ENCODE results near the gene SPECC1.

SPECC1 gene

DNA sequence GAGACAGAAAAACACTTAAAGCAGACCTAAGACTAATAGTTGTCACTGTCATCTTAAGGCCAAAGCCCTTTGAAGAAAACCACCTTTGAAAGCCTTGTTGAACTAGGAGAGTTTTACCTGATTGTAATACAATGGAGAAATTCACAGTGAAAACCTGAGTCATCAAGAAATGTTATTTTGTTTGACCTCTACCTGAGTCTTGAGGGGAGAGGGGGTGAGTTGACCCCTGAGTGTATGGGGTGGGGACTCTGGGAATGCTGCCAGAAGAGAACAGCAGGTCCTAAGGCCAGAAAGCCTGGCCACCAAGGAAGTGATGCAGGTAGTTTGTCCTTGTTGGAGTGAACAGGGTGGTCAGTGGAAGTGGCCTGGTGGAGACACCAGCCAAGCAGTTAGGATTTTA, 204.3 kb downstream of the SPECC1 start:
- DNase-seq: no peak
- H3K36me3 ChIP-seq (ENCODE audit: control insufficient read depth, insufficient read depth, low read length): no peaks in the 10 kb centered on the region
- H3K4me1 ChIP-seq (ENCODE audit: control insufficient read depth, insufficient read depth, low read length, poor library complexity, severe bottlenecking): no peaks in the 10 kb centered on the region
- no peaks in the 10 kb centered on the region for H3K27me3 ChIP-seq (replicated peaks; ENCODE audit: control insufficient read depth, insufficient read depth, low read length, poor library complexity, severe bottlenecking)
- H3K4me3 ChIP-seq (ENCODE audit: insufficient read depth, low read depth, low read length, poor library complexity, severe bottlenecking): no peak overlapping the region
- no peak overlapping the region for H3K27ac ChIP-seq (ENCODE audit: insufficient read depth, low read length, poor library complexity, severe bottlenecking)
- no peaks in the 10 kb centered on the region for H3K9me3 ChIP-seq (ENCODE audit: control insufficient read depth, low read length)

DNA sequence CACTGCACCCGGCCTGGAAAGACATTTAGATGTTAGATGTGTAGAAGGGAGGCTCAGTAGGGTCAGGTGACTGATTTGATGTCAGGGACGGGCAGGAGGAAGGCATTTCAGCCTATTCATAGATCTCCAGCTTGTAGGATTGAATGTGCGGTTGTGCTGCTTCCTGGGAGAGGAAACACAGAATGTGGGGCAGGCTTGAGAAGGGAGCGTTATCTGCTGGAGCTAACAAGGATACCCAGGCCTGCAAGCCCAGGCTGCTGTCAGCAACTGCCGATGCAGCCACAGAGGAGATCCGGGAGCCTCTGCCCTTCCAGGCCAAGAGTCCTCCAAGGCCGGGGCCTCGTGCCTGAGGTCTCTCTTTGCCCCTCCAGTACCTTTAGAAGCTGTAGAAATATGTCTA, 205.6 kb downstream of the SPECC1 start:
- Histone ChIP-seq H3K4me3 (ENCODE audit: insufficient read depth, low read depth, low read length, poor library complexity, severe bottlenecking) (no peak overlapping the region), H3K36me3 (ENCODE audit: control insufficient read depth, insufficient read depth, low read length) (no peaks in the 10 kb centered on the region), H3K27me3 (replicated peaks; ENCODE audit: control insufficient read depth, insufficient read depth, low read length, poor library complexity, severe bottlenecking) (no peaks in the 10 kb centered on the region), H3K9me3 (ENCODE audit: control insufficient read depth, low read length) (no peaks in the 10 kb centered on the region), H3K27ac (ENCODE audit: insufficient read depth, low read length, poor library complexity, severe bottlenecking) (no peak overlapping the region), H3K4me1 (ENCODE audit: control insufficient read depth, insufficient read depth, low read length, poor library complexity, severe bottlenecking) (no peaks in the 10 kb centered on the region)
- DNase-seq: no peak

DNA sequence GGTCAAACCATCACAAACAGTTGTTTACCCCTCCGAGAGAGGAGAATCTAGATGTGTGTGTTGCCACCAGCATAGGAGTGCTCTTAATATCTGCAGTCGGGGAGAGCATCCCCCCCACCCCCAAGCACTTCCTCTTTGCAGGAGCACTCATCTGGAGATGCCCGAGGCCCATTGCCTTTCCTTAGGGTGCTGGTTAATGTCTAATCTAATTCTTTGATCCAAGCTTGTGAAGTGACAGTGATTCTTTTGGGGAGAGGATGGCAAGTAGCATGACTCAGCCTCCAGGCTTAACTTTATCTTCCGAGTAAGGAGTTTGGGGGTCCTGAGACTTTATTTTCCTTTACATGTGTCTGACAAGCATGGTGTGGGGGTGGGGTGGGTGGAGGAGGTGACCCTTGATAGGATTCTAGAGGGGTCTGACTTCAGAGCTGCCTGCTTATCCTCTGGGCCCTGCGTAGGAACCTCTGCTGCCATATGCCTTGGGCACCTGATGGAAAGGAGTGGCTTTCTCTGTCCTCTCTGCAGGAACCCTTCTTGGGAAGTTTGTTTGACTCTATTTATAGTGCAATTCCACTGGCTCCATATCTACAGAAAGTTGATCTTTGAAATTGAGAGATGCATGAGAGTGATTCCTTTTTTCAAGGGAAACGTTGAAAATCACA, 207.1 kb downstream of the SPECC1 start:
- Histone ChIP-seq H3K36me3 (ENCODE audit: control insufficient read depth, insufficient read depth, low read length) (no peaks in the 10 kb centered on the region), H3K27ac (ENCODE audit: insufficient read depth, low read length, poor library complexity, severe bottlenecking) (no peak overlapping the region), H3K9me3 (ENCODE audit: control insufficient read depth, low read length) (no peaks in the 10 kb centered on the region), H3K27me3 (replicated peaks; ENCODE audit: control insufficient read depth, insufficient read depth, low read length, poor library complexity, severe bottlenecking) (no peaks in the 10 kb centered on the region), H3K4me3 (ENCODE audit: insufficient read depth, low read depth, low read length, poor library complexity, severe bottlenecking) (no peak overlapping the region), H3K4me1 (ENCODE audit: control insufficient read depth, insufficient read depth, low read length, poor library complexity, severe bottlenecking) (no peaks in the 10 kb centered on the region)
- DNase-seq: no peak

DNA sequence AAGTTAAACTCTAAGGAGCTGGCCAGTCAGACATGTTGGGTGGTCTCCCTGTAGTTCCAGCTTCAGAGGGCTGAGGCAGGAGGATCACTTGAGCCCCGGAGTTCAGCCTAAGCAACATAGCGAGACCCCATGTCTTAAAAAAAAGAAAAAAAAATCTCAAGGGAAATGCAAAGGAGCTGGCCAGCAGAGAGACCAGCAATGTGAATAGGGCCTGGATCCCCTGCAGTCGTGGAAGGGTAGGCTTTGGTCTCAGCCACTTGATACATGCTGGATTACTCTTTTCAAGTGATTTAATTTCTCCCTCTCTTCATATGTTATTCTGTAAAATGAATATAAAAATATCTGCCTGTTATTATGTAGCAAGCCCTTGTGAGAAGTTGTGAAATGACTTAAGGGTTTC, 207.7 kb downstream of the SPECC1 start:
- H3K4me3 ChIP-seq (ENCODE audit: insufficient read depth, low read depth, low read length, poor library complexity, severe bottlenecking): no peak overlapping the region
- H3K36me3 ChIP-seq (ENCODE audit: control insufficient read depth, insufficient read depth, low read length): no peaks in the 10 kb centered on the region
- H3K27ac ChIP-seq (ENCODE audit: insufficient read depth, low read length, poor library complexity, severe bottlenecking): no peak overlapping the region
- no peaks in the 10 kb centered on the region for H3K4me1 ChIP-seq (ENCODE audit: control insufficient read depth, insufficient read depth, low read length, poor library complexity, severe bottlenecking)
- no peaks in the 10 kb centered on the region for H3K27me3 ChIP-seq (replicated peaks; ENCODE audit: control insufficient read depth, insufficient read depth, low read length, poor library complexity, severe bottlenecking)
- no peak for DNase-seq
- H3K9me3 ChIP-seq (ENCODE audit: control insufficient read depth, low read length): no peaks in the 10 kb centered on the region

DNA sequence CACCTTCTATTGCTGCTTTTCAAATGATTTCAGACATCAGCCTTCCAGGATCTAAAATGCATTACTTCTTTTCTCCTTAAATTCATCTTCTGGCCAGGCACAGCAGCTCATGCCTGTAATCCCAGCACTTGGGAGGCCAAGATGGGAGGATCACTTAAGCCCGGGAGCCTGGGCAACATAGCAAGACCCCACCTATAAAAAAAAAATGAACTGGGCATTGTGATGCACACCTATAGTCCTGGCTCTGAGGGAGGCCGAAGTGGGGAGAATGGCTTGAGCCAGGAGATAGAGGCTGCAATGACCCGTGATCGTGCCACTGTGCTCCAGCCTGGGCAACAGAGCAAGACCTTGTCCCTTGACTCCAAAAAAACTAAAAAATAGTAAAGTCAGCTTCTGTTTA, 208.5 kb downstream of the SPECC1 start:
- Histone ChIP-seq H3K4me3 (ENCODE audit: insufficient read depth, low read depth, low read length, poor library complexity, severe bottlenecking) (no peak overlapping the region), H3K27ac (ENCODE audit: insufficient read depth, low read length, poor library complexity, severe bottlenecking) (no peak overlapping the region), H3K36me3 (ENCODE audit: control insufficient read depth, insufficient read depth, low read length) (no peaks in the 10 kb centered on the region), H3K27me3 (replicated peaks; ENCODE audit: control insufficient read depth, insufficient read depth, low read length, poor library complexity, severe bottlenecking) (no peaks in the 10 kb centered on the region), H3K4me1 (ENCODE audit: control insufficient read depth, insufficient read depth, low read length, poor library complexity, severe bottlenecking) (no peaks in the 10 kb centered on the region), H3K9me3 (ENCODE audit: control insufficient read depth, low read length) (no peaks in the 10 kb centered on the region)
- DNase-seq: no peak

DNA sequence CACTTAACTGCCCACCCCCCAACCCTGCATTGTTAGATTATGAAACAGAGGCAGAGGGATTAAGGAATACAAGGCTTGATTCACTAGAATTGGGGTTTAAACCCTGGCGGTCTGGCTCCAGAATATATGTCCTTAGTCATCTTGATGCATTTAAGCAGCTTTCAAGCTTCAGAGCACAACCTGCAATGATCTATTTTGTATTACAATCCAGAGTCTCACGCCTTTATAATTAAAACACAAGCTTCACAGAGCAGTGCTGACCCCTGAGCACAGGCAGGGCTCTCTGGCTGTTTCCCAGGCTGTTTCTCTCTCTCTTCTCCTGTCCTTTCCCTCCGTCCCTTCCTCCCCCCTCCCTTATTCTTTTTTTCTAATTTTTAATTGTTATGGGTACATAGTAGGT, 209.1 kb downstream of the SPECC1 start:
- no peaks in the 10 kb centered on the region for H3K9me3 ChIP-seq (ENCODE audit: control insufficient read depth, low read length)
- H3K36me3 ChIP-seq (ENCODE audit: control insufficient read depth, insufficient read depth, low read length): no peaks in the 10 kb centered on the region
- no peaks in the 10 kb centered on the region for H3K27me3 ChIP-seq (replicated peaks; ENCODE audit: control insufficient read depth, insufficient read depth, low read length, poor library complexity, severe bottlenecking)
- H3K27ac ChIP-seq (ENCODE audit: insufficient read depth, low read length, poor library complexity, severe bottlenecking): no peak overlapping the region
- no peak overlapping the region for H3K4me3 ChIP-seq (ENCODE audit: insufficient read depth, low read depth, low read length, poor library complexity, severe bottlenecking)
- no peaks in the 10 kb centered on the region for H3K4me1 ChIP-seq (ENCODE audit: control insufficient read depth, insufficient read depth, low read length, poor library complexity, severe bottlenecking)
- no peak for DNase-seq

DNA sequence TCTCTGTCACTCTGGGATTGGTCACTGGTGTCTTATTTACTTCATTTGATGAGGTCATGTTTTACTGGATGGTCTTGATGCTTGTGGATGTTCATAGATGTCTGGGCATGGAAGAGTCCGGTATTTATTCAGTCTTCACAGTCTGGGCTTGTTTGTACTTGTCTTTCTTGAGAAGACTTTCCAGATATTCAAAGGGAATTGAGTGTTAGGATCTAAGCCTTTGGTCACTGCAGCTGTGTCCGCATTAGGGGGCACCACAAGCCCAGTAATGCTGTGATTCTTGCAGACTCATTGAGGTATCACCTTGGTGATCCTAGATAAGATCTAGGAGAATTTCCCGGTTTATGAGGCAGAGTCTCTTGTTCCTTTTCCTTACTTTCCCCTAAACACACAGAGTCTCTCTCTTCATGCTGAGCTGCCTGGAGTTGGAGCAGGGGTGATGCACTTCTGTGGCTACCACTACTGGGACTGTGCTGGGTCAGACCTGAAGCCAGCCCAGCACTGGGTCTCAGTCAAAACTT, 214.7 kb downstream of the SPECC1 start:
- Histone ChIP-seq H3K4me3 (ENCODE audit: insufficient read depth, low read depth, low read length, poor library complexity, severe bottlenecking) (no peak overlapping the region), H3K27ac (ENCODE audit: insufficient read depth, low read length, poor library complexity, severe bottlenecking) (no peak overlapping the region), H3K36me3 (ENCODE audit: control insufficient read depth, insufficient read depth, low read length) (no peaks in the 10 kb centered on the region)

DNA sequence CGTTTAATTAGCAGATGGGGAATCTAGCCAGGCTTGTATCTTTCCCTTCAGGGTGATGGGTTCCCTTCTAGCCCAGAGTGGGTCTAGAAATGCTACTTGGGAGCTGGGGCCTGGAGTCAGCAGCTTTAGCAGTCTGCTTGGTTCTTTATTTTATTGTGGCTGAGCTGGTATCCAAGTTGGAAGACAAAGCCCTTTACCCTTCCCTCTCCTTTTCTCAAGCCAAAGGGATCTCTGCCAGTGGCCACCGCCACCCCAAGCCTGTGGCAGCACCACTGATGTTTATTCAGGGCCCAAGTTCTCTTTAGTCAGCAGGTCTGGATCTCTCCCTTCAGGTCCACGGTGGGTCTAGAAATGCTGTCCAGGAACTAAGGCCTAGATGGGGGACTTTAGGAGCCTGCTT, 215.2 kb downstream of the SPECC1 start:
- Histone ChIP-seq H3K4me1 (ENCODE audit: control insufficient read depth, insufficient read depth, low read length, poor library complexity, severe bottlenecking) (no peaks in the 10 kb centered on the region), H3K36me3 (ENCODE audit: control insufficient read depth, insufficient read depth, low read length) (no peaks in the 10 kb centered on the region), H3K27ac (ENCODE audit: insufficient read depth, low read length, poor library complexity, severe bottlenecking) (no peak overlapping the region)

More for the DNA sequence above, 214.7 kb downstream of the SPECC1 start:
- Histone ChIP-seq H3K4me1 (ENCODE audit: control insufficient read depth, insufficient read depth, low read length, poor library complexity, severe bottlenecking) (no peaks in the 10 kb centered on the region), H3K9me3 (ENCODE audit: control insufficient read depth, low read length) (no peaks in the 10 kb centered on the region), H3K27me3 (replicated peaks; ENCODE audit: control insufficient read depth, insufficient read depth, low read length, poor library complexity, severe bottlenecking) (no peaks in the 10 kb centered on the region)
- DNase-seq: no peak

DNA sequence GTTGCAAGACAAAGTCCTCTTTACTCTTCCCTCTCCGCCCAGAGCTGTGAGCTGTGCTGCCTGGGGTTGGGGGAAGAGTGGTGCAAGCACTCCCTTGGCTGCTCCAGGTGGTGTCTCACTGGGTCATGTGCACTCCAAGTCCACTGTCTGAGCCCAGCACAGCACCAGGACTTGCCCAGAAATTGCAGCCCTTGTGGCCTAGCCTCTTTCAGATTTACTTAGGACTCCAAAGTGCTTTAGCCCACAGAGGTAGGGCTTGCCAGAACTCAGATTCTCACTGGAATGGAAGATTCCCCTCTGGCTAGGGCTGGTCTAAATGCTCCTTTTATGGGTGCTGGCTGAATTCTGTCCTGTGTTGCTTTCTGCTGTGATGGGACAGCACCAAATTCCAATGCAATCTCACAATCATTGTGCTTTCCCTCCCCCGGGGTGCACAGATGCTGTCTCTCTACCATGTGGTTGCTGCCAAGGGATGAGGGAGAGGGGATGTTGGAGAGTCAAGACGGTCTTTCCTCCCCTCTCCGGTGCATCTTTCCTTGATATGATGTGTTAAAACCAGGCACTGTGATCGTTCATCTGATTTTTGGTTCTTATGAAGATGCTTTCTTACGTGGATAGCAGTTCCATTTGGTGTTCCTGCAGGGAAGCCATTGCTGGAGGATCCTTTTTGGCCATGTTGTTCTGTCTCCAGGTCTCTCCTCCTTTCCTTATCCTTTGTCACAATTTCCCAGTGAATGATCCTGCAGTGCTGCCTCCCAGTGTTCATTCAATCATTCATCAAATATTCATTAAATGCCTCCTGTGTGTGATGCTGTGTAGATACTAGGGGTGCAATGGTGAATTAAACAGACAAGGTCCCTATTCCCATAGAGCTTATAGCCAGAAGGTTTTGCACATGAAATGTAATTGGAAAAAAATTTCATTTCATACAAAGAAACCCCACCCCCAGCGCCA, 216.3 kb downstream of the SPECC1 start:
- Histone ChIP-seq H3K4me3 (ENCODE audit: insufficient read depth, low read depth, low read length, poor library complexity, severe bottlenecking) (no peak overlapping the region), H3K9me3 (ENCODE audit: control insufficient read depth, low read length) (no peaks in the 10 kb centered on the region), H3K36me3 (ENCODE audit: control insufficient read depth, insufficient read depth, low read length) (no peaks in the 10 kb centered on the region), H3K27ac (ENCODE audit: insufficient read depth, low read length, poor library complexity, severe bottlenecking) (no peak overlapping the region), H3K4me1 (ENCODE audit: control insufficient read depth, insufficient read depth, low read length, poor library complexity, severe bottlenecking) (no peaks in the 10 kb centered on the region), H3K27me3 (replicated peaks; ENCODE audit: control insufficient read depth, insufficient read depth, low read length, poor library complexity, severe bottlenecking) (no peaks in the 10 kb centered on the region)
- DNase-seq: no peak

More for the DNA sequence above, 215.2 kb downstream of the SPECC1 start:
- DNase-seq: no peak
- Histone ChIP-seq H3K4me3 (ENCODE audit: insufficient read depth, low read depth, low read length, poor library complexity, severe bottlenecking) (no peak overlapping the region), H3K27me3 (replicated peaks; ENCODE audit: control insufficient read depth, insufficient read depth, low read length, poor library complexity, severe bottlenecking) (no peaks in the 10 kb centered on the region), H3K9me3 (ENCODE audit: control insufficient read depth, low read length) (no peaks in the 10 kb centered on the region)
